Measurements from ENCODE around the gene CPSF3. TPM values are rescaled to one million over a fixed set of nuclear protein-coding genes. Genes with fewer than 3 reads are reported as not detected.
"Not testable (repeated sequence)": the region's sequence is repeated elsewhere in the genome, so short reads cannot be mapped to it uniquely, and the experiment has no call there.

CPSF3 gene
- total RNA-seq, 5 donors from 2014 or later (not counting 1 experiment from before 2014, with no cell fraction given) = 16.0 to 25.1 (median 21.3) TPM

DNA sequence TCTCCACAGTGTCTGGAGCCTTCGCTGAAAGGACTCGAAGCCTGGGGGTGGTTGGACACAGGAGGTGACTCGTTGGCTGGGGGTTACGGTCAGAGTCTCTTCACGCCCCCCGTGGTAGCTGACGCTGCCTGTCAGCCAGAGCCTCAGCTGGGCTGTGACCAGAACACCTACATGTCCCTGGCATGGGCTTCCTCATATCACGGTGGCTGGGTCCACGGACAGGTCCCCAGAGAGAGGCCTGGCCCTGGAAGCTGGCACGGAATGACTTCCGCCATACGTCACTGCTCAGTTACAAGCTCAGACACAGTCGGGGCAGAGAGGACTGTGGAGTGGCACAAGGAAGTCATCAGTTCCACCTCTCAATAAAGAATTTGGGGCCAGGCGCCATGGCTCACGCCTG is 28.6 kb upstream of the CPSF3 start:
- DNase-seq (no peak), ATAC-seq (replicated peaks in 1 of 4) (no peak)
- WGBS (ENCODE audit: insufficient coverage) = 89% methylated on average over 15 of the region's 15 CpGs
- H3K36me3 Mint-ChIP-seq = no peaks in the 10 kb centered on the region
- Histone ChIP-seq H3K4me1 (ENCODE audit: control insufficient read depth in 1 of 2, extremely low read depth in 1 of 2, insufficient read depth in 2 of 2, low read length in 2 of 2) (no peaks in the 10 kb centered on the region), H3K9me3 (no peaks in the 10 kb centered on the region), H3K4me3 (ENCODE audit: control insufficient read depth in 1 of 2, extremely low read depth in 1 of 2, low read length in 1 of 2) (no peak overlapping the region), H3K27ac (ENCODE audit: low read length) (no peak overlapping the region), H3K27me3 (replicated peaks in 1 of 2; ENCODE audit: control insufficient read depth in 2 of 2, extremely low read depth in 1 of 2, insufficient read depth in 2 of 2, low read length in 1 of 2) (peaks cover 0 to 18% of the 10 kb centered on the region in 2 experiments), H3K36me3 (ENCODE audit: control insufficient read depth in 2 of 2, extremely low read depth in 1 of 2, insufficient read depth in 1 of 2, low read length in 1 of 2) (no peaks in the 10 kb centered on the region)
- H3K4me1 Mint-ChIP-seq = no peaks in the 10 kb centered on the region
- H3K4me3 Mint-ChIP-seq = no peak overlapping the region
- CTCF ChIA-PET = no interaction called here
- H3K27ac Mint-ChIP-seq = no peak overlapping the region
- no peaks in the 10 kb centered on the region for H3K9me3 Mint-ChIP-seq
- peaks cover 0 to 1% of the 10 kb centered on the region in 2 donors for H3K27me3 Mint-ChIP-seq
- POLR2A ChIA-PET = no interaction called here

- no peak overlapping the region for H3K27ac ChIP-seq (ENCODE audit: low read length)
- DNase-seq (no peak), ATAC-seq (replicated peaks in 1 of 4) (no peak)
- no peak overlapping the region for H3K4me3 ChIP-seq (ENCODE audit: control insufficient read depth in 1 of 2, extremely low read depth in 1 of 2, low read length in 1 of 2)
- H3K4me3 Mint-ChIP-seq = no peak overlapping the region
- no peaks in the 10 kb centered on the region for H3K36me3 Mint-ChIP-seq
- no peaks in the 10 kb centered on the region for H3K36me3 ChIP-seq (ENCODE audit: control insufficient read depth in 2 of 2, extremely low read depth in 1 of 2, insufficient read depth in 1 of 2, low read length in 1 of 2)
- ChIA-PET CTCF (interaction anchor here in 1 of 2 donors (0.6 kb wide), 1 partner anchor 21 kb away, joined by 3 read pairs; no protein-coding TSS in a partner anchor), POLR2A (interaction anchor here in 1 of 2 donors (0.7 kb wide), 1 partner anchor 52 kb away, joined by 11 read pairs; no protein-coding TSS in a partner anchor)
- 87% methylated on average over 6 of the region's 14 CpGs for WGBS (ENCODE audit: insufficient coverage)
- H3K9me3 Mint-ChIP-seq = no peaks in the 10 kb centered on the region
- peaks cover 0 to 1% of the 10 kb centered on the region in 2 donors for H3K27me3 Mint-ChIP-seq
- H3K4me1 ChIP-seq (ENCODE audit: control insufficient read depth in 1 of 2, extremely low read depth in 1 of 2, insufficient read depth in 2 of 2, low read length in 2 of 2) = peaks cover 0 to 5% of the 10 kb centered on the region in 2 experiments
- H3K9me3 ChIP-seq = no peaks in the 10 kb centered on the region
- H3K4me1 Mint-ChIP-seq = peaks cover 5 to 9% (median 6%) of the 10 kb centered on the region in 3 donors
- H3K27ac Mint-ChIP-seq = no peak overlapping the region
- peaks cover 0 to 15% of the 10 kb centered on the region in 2 experiments for H3K27me3 ChIP-seq (replicated peaks in 1 of 2; ENCODE audit: control insufficient read depth in 2 of 2, extremely low read depth in 1 of 2, insufficient read depth in 2 of 2, low read length in 1 of 2)
These were observed 26.3 kb upstream of the CPSF3 start for GRCh38 chr2:9397201-9397600.

DNA sequence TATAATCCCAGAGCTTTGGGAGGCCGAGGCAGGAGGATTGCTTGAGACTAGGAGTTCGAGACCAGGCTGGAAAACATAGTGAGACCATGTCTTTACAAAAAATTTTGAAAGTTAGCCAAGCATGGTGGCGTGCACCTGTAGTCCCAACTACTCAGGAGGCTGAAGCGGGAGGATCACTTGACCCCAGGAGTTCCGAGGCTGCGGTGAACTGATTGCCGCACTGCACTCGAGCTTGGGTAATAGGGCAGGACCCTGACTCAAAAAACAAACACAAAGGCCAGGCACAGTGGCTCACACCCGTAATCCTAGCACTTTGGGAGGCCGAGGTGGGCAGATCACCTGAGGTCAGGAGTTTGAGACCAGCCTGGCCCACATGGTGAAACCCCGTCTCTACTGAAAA is 25.2 kb upstream of the CPSF3 start:
- H3K4me1 Mint-ChIP-seq; H3K27ac ChIP-seq (ENCODE audit: low read length); ATAC-seq (replicated peaks in 1 of 4); CTCF ChIA-PET; H3K27me3 Mint-ChIP-seq; H3K4me3 ChIP-seq (ENCODE audit: control insufficient read depth in 1 of 2, extremely low read depth in 1 of 2, low read length in 1 of 2); H3K9me3 ChIP-seq; H3K36me3 Mint-ChIP-seq; DNase-seq; H3K36me3 ChIP-seq (ENCODE audit: control insufficient read depth in 2 of 2, extremely low read depth in 1 of 2, insufficient read depth in 1 of 2, low read length in 1 of 2); H3K4me1 ChIP-seq (ENCODE audit: control insufficient read depth in 1 of 2, extremely low read depth in 1 of 2, insufficient read depth in 2 of 2, low read length in 2 of 2); H3K27ac Mint-ChIP-seq; H3K9me3 Mint-ChIP-seq; POLR2A ChIA-PET; H3K27me3 ChIP-seq (replicated peaks in 1 of 2; ENCODE audit: control insufficient read depth in 2 of 2, extremely low read depth in 1 of 2, insufficient read depth in 2 of 2, low read length in 1 of 2); H3K4me3 Mint-ChIP-seq: not testable (repeated sequence)
- 94% methylated on average over 8 of the region's 11 CpGs for WGBS (ENCODE audit: insufficient coverage)

DNA sequence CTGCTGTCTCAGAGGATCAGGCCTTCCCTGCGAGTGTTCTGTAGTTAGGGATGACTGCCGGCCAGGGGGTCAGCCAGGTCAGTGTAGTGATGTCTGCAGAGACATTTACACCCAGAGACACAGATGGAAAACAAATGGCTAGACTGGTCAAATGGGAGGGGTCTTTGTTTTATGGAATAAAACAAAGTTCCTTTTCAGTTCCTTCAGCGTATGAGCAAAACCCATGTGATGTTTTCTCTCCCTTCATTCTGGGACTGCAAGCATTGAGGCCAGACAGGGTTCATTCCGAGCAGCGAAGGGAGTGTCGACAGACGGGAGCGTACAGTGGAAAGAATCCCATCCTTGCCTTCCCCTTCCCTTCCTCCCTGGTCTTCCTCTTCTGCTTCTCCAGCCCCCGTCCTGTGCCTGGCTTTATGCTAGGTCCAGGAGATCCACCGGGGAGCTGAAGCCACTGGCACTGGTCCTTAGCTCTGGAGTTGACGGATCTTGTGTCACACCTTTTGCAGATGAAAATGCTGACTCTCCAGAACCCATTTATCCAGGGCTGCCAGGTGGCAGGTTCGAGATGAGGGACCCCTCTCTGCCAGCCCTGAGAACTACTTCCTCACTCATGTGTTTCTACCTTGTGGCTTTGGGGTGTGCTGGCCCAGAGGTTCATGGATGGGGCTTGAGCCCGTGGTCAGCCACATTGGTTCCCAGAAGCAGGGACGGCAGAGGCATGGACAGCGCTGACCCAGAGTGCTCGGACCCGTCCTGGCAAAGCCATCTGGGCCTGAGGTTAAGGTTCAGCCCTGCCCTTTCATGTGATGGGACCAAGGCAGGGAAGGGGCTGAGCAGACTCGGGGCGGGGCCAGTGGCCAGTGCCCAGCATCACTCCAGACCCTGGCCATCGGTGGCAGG is 24.3 kb upstream of the CPSF3 start:
- DNase-seq = no peak
- no peaks in the 10 kb centered on the region for H3K36me3 ChIP-seq (ENCODE audit: control insufficient read depth in 2 of 2, extremely low read depth in 1 of 2, insufficient read depth in 1 of 2, low read length in 1 of 2)
- Mint-ChIP-seq H3K4me1 (peaks cover 5 to 9% (median 6%) of the 10 kb centered on the region in 3 donors), H3K27ac (no peak overlapping the region), H3K36me3 (peaks cover 3% of the 10 kb centered on the region), H3K27me3 (no peaks in the 10 kb centered on the region), H3K4me3 (no peak overlapping the region), H3K9me3 (no peaks in the 10 kb centered on the region)
- H3K9me3 ChIP-seq = no peaks in the 10 kb centered on the region
- H3K27ac ChIP-seq (ENCODE audit: low read length) = no peak overlapping the region
- H3K4me3 ChIP-seq (ENCODE audit: control insufficient read depth in 1 of 2, extremely low read depth in 1 of 2, low read length in 1 of 2) = no peak overlapping the region
- H3K4me1 ChIP-seq (ENCODE audit: control insufficient read depth in 1 of 2, extremely low read depth in 1 of 2, insufficient read depth in 2 of 2, low read length in 2 of 2) = peaks cover 0 to 5% of the 10 kb centered on the region in 2 experiments
- H3K27me3 ChIP-seq (replicated peaks in 1 of 2; ENCODE audit: control insufficient read depth in 2 of 2, extremely low read depth in 1 of 2, insufficient read depth in 2 of 2, low read length in 1 of 2) = peaks cover 0 to 9% of the 10 kb centered on the region in 2 experiments
- CTCF ChIA-PET = no interaction called here
- 91% methylated on average over 14 of the region's 20 CpGs for WGBS (ENCODE audit: insufficient coverage)
- POLR2A ChIA-PET = no interaction called here
- no peak for ATAC-seq (replicated peaks in 1 of 4)

- peaks cover 0 to 5% of the 10 kb centered on the region in 2 experiments for H3K4me1 ChIP-seq (ENCODE audit: control insufficient read depth in 1 of 2, extremely low read depth in 1 of 2, insufficient read depth in 2 of 2, low read length in 2 of 2)
- H3K36me3 ChIP-seq (ENCODE audit: control insufficient read depth in 2 of 2, extremely low read depth in 1 of 2, insufficient read depth in 1 of 2, low read length in 1 of 2) = no peaks in the 10 kb centered on the region
- H3K4me3 Mint-ChIP-seq = no peak overlapping the region
- peaks cover 5 to 9% (median 6%) of the 10 kb centered on the region in 3 donors for H3K4me1 Mint-ChIP-seq
- ChIA-PET POLR2A (no interaction called here), CTCF (interaction anchor here in 1 of 2 donors (0.6 kb wide), 1 partner anchor 269 kb away, joined by 5 read pairs; no protein-coding TSS in a partner anchor)
- H3K27ac ChIP-seq (ENCODE audit: low read length) = no peak overlapping the region
- H3K27me3 Mint-ChIP-seq = no peaks in the 10 kb centered on the region
- peaks cover 3% of the 10 kb centered on the region for H3K36me3 Mint-ChIP-seq
- H3K9me3 ChIP-seq = no peaks in the 10 kb centered on the region
- no peak for DNase-seq
- WGBS (ENCODE audit: insufficient coverage) = 73% methylated on average over 8 of the region's 12 CpGs
- no peak for ATAC-seq (replicated peaks in 1 of 4)
- H3K27ac Mint-ChIP-seq = no peak overlapping the region
- H3K9me3 Mint-ChIP-seq = no peaks in the 10 kb centered on the region
- H3K4me3 ChIP-seq (ENCODE audit: control insufficient read depth in 1 of 2, extremely low read depth in 1 of 2, low read length in 1 of 2) = no peak overlapping the region
- H3K27me3 ChIP-seq (replicated peaks in 1 of 2; ENCODE audit: control insufficient read depth in 2 of 2, extremely low read depth in 1 of 2, insufficient read depth in 2 of 2, low read length in 1 of 2) = peaks cover 0 to 9% of the 10 kb centered on the region in 2 experiments
These were observed 23.0 kb upstream of the CPSF3 start for GRCh38 chr2:9400268-9401058.

GRCh38 chr2:9401059-9401547 is 22.4 kb upstream of the CPSF3 start:
- ATAC-seq (replicated peaks in 1 of 4) (no peak), DNase-seq (no peak)
- no peak overlapping the region for H3K27ac Mint-ChIP-seq
- peaks cover 0 to 3% of the 10 kb centered on the region in 2 donors for H3K36me3 ChIP-seq (ENCODE audit: control insufficient read depth in 2 of 2, extremely low read depth in 1 of 2, insufficient read depth in 1 of 2, low read length in 1 of 2)
- peaks cover 5 to 9% (median 6%) of the 10 kb centered on the region in 3 donors for H3K4me1 Mint-ChIP-seq
- 89% methylated on average over 12 of the region's 12 CpGs for WGBS (ENCODE audit: insufficient coverage)
- H3K4me1 ChIP-seq (ENCODE audit: control insufficient read depth in 1 of 2, extremely low read depth in 1 of 2, insufficient read depth in 2 of 2, low read length in 2 of 2) = peaks cover 0 to 5% of the 10 kb centered on the region in 2 experiments
- no peak overlapping the region for H3K4me3 Mint-ChIP-seq
- no peaks in the 10 kb centered on the region for H3K9me3 Mint-ChIP-seq
- H3K27ac ChIP-seq (ENCODE audit: low read length) = no peak overlapping the region
- CTCF ChIA-PET = interaction anchor here in 1 of 2 donors (0.5 kb wide), 1 partner anchor 1628 kb away, joined by 3 read pairs; no protein-coding TSS in a partner anchor
- POLR2A ChIA-PET = interaction anchor here in 1 of 2 donors (0.5 kb wide), 1 partner anchor 485 kb away, joined by 13 read pairs; no protein-coding TSS in a partner anchor
- no peaks in the 10 kb centered on the region for H3K27me3 Mint-ChIP-seq
- no peak overlapping the region for H3K4me3 ChIP-seq (ENCODE audit: control insufficient read depth in 1 of 2, extremely low read depth in 1 of 2, low read length in 1 of 2)
- H3K36me3 Mint-ChIP-seq = peaks cover 3% of the 10 kb centered on the region
- H3K27me3 ChIP-seq (replicated peaks in 1 of 2; ENCODE audit: control insufficient read depth in 2 of 2, extremely low read depth in 1 of 2, insufficient read depth in 2 of 2, low read length in 1 of 2) = peaks cover 0 to 9% of the 10 kb centered on the region in 2 experiments
- no peaks in the 10 kb centered on the region for H3K9me3 ChIP-seq

Data from T-cell (primary cell).